ENCODE data around the gene TBCA.
"Not testable (repeated sequence)": the region's sequence is repeated elsewhere in the genome, so short reads cannot be mapped to it uniquely, and the experiment has no call there.

TBCA gene

GRCh38 chr5:77771452-77771851 is 4.7 kb downstream of the TBCA start:
- no peak for DNase-seq

GRCh38 chr5:77770293-77771005 is 5.7 kb downstream of the TBCA start:
- DNase-seq: no peak

- DNase-seq: no peak
Measured at GRCh38 chr5:77768978-77769377, 7.2 kb downstream of the TBCA start.

- no peak for DNase-seq
Measured at GRCh38 chr5:77767301-77767700, 8.8 kb downstream of the TBCA start.

DNA sequence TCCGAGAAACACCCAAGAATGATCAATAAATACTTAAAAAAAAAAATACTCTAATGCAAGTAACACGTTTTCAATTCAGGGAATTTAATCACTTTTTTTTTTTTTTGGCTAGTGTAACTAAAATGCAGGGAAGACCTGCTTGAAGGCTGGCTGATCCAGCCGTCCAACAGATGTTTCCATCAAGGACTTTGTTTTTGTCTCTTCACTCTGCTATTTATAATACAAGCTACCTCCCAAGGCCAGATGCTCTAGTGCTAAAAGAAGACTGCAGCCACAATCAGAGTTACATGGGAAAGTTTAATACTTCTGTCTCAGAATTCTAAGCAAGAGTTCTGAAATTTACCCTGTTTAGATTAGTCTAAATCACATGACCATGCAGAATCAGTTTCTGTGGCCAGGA is 14.5 kb downstream of the TBCA start:
- no peak for DNase-seq

GRCh38 chr5:77758141-77758938 is 17.8 kb downstream of the TBCA start:
- no peak for DNase-seq

DNA sequence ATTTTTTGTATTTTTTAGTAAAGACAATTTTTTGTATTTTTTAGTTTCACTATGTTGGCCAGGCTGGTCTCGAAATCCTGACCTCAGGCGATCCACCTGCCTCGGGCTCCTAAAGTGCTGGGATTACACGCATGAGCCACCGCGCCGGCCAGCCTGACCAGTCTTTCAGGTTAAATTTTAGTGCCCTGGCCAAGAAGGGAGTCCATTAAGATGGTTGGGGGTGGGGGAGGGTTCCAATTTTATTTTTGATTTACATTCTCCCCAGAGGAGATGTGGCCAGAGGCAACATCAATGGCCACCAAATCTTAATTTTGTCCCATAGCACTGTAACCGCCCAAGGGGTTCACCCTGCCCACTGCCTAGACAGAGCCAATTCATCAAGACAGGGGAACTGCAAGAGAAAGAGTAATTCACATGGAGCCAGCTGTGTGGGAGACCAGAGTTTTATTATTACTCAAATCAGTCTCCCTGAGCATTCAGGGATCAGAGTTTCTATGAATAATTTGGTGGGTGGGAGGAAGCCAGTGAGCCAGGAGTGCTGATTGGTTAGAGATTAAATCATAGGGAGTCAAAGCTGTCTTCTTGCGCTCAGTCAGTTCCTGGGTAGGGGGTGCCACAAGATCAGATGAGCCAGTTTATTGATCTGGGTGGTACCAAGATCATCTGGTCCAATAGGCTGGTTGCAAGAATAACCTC is 24.7 kb downstream of the TBCA start:
- no peak for DNase-seq

- not testable (repeated sequence) for DNase-seq
Measured at GRCh38 chr5:77750928-77751327, 25.2 kb downstream of the TBCA start.

DNA sequence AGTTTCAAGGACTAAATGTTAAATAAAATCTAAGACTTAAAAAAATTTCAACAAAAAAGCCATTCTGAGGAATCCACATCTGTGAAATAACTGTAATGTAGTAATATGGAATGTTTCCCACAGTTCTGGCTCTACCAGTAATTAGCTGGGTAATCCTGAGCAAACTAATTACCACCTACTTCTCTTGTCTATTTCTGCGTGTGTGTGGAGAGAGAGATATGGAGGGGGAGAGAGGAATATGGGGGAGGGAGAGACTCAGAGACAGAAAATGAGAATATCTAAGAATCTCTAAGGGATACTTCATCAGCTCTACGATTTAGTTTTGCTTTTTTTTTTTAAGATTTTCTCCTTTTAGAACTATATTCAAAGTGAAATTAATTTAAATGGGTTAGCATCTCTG is 28.0 kb downstream of the TBCA start:
- no peak for DNase-seq

DNA sequence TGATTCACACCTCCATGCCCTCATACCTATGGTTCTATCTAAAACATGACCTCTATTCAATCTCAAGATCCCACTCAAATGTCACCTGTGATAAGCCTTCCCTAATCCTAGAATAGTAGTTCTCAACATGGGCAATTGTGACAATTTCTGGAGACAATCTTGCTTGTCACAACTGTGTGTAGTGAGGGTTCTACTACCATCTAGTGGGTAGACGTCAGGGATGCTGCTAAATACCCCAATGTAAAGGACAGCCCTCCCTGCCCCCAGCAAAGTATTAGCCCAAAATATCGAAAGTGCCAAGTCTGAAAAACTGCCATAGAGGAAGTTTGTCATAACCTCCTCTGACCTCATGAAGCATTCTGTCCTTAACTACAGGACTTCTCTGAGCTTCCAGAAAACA is 32.0 kb downstream of the TBCA start:
- no peak for DNase-seq

DNA sequence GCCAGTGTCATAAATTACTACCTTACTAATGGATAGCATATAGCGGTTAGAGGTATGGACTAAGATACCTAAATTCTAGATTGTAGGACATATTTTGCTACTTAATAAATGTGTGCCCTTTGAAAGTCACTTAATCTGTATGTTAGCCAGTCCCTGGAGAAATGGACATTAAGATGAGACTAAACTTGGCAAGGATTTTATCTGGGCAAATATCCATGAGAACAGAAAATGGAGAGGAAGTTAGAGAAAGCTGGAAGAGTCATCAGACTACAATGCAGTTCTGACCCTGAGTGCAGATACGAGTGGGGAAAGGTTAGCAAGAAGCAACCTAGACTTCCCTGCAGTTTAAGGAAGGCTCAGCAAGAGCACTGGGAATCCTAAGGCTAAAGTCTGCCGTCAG is 33.0 kb downstream of the TBCA start:
- no peak for DNase-seq

DNA sequence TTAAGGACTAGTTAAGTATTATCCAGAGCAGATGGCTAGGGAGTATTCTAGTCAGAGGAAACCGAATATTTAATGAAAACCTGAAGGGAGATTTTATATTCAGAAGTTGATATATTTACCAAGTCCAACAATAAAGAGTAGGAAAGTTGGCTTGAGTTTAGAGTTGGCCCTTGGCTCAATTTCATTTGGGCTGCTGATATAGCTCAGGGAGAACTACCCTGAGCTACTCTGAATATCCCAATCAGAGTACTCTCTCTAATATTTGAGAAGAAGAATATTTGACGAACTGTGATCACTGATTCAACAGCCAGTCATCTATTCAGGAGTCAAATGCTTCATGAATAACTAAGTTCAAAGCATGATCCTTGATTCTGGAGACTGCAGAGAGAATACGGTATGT is 34.5 kb downstream of the TBCA start:
- no peak for DNase-seq

DNA sequence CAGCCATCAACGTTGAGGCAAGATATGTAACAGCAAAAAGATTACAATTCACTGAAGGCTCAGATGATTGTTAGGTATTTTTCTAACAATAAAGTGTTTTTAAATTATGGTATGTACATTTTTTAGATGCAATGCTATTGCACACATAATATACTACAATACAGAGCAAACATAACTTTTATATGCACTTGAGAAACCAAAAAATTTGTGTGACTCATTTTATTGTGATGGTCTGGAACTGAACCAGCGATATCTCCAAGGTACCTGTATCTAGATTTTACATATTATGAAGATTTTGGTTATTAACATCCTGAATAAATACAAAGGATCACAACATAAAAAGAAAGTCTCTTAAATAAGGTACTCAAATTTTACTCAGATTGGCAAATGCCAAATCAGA is 41.3 kb downstream of the TBCA start:
- DNase-seq: no peak

DNA sequence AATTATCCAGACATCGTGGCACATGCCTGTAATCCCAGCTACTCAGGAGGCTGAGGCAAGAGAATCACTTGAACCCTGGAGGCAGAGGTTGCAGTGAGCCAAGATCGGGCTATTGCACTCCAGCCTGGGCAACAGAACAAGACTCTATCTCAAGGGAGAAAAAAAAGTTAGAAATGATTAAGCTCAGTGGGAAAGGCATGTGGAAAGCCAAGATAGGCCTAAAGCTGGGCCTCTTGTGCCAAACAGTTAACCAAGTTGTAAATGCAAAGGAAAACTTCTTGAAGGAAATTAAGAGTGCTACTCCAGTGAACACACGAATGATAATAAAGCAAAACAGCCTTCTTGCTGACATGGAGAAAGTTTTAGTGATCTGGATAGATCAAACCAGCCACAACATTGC is 43.0 kb downstream of the TBCA start:
- no peak for DNase-seq

GRCh38 chr5:77727190-77727589 is 48.9 kb downstream of the TBCA start:
- no peak for DNase-seq

GRCh38 chr5:77725616-77726015 is 50.5 kb downstream of the TBCA start:
- no peak for DNase-seq

DNA sequence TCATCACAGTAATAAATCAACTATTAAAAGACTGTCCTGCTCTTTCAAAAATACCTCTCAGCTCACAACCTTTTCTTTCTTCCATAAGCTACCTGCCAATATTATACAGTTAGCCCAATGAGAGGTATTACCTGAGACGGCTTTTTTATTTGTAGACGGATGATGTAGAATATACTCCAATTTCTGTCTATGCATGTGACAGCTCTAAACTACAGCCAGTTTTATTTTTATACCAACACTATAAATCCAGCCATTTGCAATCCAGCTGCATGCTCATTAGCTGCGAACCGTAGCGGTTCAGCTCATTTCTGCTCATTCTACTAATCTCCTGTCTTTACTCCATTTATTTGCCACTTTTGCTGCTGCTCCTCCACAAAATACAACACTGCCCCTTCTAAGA is 51.2 kb downstream of the TBCA start:
- no peak for DNase-seq

DNA sequence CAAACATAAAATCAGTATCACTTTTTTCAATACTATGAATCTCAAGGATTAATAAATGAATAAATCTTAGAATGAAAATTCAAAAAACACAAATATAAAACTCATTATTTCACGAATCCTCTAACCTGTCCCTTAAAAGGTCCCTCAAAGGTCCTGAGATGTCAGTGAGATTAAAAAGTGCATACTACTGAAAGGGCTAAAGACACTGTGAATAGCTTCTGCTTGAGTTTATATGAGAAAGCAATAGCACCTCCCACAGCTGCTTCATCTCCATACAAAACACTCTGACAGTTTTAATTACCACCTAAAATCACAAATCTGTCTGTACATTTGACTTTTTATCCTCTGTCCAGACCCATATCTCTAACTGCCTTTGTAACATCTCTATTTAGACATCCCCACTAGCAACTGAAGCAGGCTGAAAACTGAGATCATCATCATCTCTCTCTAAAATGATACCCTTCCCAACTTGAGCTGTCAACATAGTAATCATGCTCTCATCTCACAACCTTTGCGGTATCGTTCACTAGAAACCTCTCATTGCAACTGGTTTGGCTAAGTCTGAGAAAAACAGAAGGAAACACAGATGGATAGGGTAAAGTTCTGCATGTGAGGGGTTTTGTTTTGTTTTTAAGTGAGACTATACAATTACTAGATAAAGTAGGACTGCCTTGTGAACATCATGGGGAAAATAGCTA is 56.3 kb downstream of the TBCA start:
- no peak for DNase-seq

GRCh38 chr5:77718934-77719610 is 57.1 kb downstream of the TBCA start:
- DNase-seq: no peak

DNA sequence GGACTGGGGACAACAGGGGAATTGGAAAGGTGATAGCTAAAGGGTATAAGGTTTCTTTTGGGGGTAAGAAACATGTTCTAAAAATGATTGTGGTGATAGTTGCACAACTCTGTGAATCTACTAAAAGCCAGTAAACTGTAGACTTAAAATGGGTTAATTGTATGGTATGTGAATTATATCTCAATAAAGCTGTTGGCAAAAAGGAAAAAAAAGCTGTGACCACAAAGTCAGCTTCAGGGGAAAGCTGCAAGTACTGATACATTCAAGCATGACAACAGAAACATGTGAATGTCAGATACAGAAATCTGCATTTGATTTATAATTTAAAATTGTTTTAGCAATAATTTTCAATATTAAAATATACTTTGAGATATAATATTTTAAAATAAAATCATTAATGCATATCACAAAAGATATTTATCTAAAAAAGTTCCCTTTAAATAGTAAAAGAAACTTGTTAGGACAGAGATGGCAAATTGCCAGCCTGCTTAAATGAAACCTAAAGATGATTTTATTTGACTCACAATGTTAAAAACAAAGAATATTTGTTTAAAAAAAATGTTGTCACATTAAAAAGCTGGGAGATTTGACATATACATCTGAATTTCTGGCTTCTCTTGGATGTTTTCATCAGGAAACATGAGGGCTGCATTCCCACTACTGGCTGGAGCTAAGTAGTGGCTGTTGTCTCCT is 66.0 kb downstream of the TBCA start:
- DNase-seq: no peak

GRCh38 chr5:77709340-77709739 is 66.8 kb downstream of the TBCA start:
- no peak for DNase-seq

GRCh38 chr5:77707791-77708190 is 68.3 kb downstream of the TBCA start:
- peak; percentile 26 for DNase-seq

Measured in kidney glomerular epithelial cell (primary cell).